ENCODE results near the gene GTF2IRD1.

DNA sequence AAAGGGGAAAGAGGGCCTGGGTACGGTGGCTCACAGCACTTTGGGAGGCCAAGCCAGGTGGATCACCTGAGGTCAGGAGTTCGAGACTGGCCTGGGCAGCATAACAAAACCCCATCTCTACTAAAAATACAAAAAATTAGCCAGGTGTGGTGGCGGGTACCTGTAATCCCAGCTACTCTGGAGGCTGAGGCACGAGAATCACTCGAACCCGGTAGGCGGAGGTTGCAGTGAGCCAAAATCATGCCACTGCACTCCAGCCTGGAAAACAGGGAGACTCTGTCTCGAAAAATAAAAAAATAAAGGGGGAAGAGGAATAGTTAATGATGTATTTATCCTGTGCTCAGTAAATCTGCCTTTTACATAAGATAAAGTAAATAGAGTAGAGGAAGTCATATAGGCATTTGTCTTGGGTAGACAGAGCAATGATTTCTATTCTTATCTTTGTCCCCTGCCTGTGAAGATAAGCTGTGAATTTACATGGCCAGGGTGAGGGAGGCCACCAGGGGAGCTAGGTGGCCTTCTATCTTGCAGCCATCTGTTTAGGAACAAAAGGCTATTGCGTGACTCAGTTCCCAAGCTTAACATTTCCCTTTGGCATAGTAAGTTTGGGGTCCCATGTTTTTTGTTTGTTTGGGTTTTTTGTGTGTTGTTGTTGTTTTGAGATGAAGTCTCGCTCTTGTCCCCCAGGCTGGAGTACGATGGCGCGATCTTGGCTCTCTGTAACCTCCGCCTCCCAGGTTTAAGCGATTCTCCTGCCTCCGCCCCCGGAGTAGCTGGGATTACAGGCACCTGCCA is 130.7 kb downstream of the GTF2IRD1 start:
- TF ChIP-seq, protein P1, sequence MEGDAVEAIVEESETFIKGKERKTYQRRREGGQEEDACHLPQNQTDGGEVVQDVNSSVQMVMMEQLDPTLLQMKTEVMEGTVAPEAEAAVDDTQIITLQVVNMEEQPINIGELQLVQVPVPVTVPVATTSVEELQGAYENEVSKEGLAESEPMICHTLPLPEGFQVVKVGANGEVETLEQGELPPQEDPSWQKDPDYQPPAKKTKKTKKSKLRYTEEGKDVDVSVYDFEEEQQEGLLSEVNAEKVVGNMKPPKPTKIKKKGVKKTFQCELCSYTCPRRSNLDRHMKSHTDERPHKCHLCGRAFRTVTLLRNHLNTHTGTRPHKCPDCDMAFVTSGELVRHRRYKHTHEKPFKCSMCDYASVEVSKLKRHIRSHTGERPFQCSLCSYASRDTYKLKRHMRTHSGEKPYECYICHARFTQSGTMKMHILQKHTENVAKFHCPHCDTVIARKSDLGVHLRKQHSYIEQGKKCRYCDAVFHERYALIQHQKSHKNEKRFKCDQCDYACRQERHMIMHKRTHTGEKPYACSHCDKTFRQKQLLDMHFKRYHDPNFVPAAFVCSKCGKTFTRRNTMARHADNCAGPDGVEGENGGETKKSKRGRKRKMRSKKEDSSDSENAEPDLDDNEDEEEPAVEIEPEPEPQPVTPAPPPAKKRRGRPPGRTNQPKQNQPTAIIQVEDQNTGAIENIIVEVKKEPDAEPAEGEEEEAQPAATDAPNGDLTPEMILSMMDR (IDR thresholded peaks at IDR 0.05): no peak
- TF ChIP-seq POLR2A (IDR thresholded peaks at IDR 0.05): no peak
